Caco-2 (cell line): ENCODE measurements around the gene SKAP1. TPM values are rescaled to one million over a fixed set of nuclear protein-coding genes. Genes with fewer than 3 reads are reported as not detected.

Experiments
- BruUV-seq: library from RNA; stranded (reverse); fragments of 400-500 nt; replicated peaks from 2 replicates; lab custom pipeline; 2021; lab: Mats Ljungman, UMichigan
- CTCF ChIA-PET: fragments of 300-600 bp; sonication (Branson Sonifier 250); formaldehyde crosslinking; loops from one replicate; lab custom pipeline; 2022; ENCODE audit warnings: antibody characterized with exemption; lab: Charles Lee
- POLR2A ChIA-PET: fragments of 300-600 bp; sonication (Branson Sonifier 250); formaldehyde crosslinking; loops from one replicate; lab custom pipeline; 2022; ENCODE audit warnings: antibody characterized with exemption; lab: Charles Lee
- DNase-seq, 2 experiments: peaks; one replicate each; pipeline versions ENCODE4 v3.0.0 to v3.0.0-alpha.2; 2020 to 2022
- H3K27me3 ChIP-seq: replicated peaks from 2 replicates; pipeline ENCODE4 v1.6.0; 2011; ENCODE audit warnings: low read length; ENCODE audit not compliant: control insufficient read depth, insufficient read depth
- H3K36me3 ChIP-seq: 2 replicates; pipeline ENCODE4 v1.5.1; 2011; ENCODE audit warnings: low read length; ENCODE audit not compliant: control insufficient read depth, insufficient read depth
- H3K4me1 ChIP-seq: fragments of 250-450 bp; sonication (Bioruptor Pico); 2 replicates; pipeline ENCODE4 v1.5.1; 2020; ENCODE audit warnings: mild to moderate bottlenecking
- H3K4me3 ChIP-seq: 2 replicates; pipeline ENCODE4 v1.5.1; 2011; ENCODE audit warnings: low read depth, mild to moderate bottlenecking, control low read depth, low read length
- H3K9me3 ChIP-seq: fragments of 250-450 bp; sonication (Bioruptor Pico); 2 replicates; pipeline ENCODE4 v1.5.1; 2020; ENCODE audit warnings: mild to moderate bottlenecking, moderate library complexity
- H3K27ac Mint-ChIP-seq: one replicate; pipeline ENCODE4 v1.8.0; 2022; ENCODE audit warnings: mixed read lengths; ENCODE audit not compliant: unreplicated experiment
- H3K27me3 Mint-ChIP-seq: one replicate; pipeline ENCODE4 v1.8.0; 2022; ENCODE audit warnings: mixed read lengths; ENCODE audit not compliant: insufficient read depth, unreplicated experiment
- H3K36me3 Mint-ChIP-seq: one replicate; pipeline ENCODE4 v1.8.0; 2022; ENCODE audit warnings: mild to moderate bottlenecking, mixed read lengths; ENCODE audit not compliant: insufficient read depth, unreplicated experiment
- H3K4me1 Mint-ChIP-seq: one replicate; pipeline ENCODE4 v1.8.0; 2022; ENCODE audit warnings: low read depth, mixed read lengths; ENCODE audit not compliant: unreplicated experiment
- H3K4me3 Mint-ChIP-seq: one replicate; pipeline ENCODE4 v1.8.0; 2022; ENCODE audit warnings: mild to moderate bottlenecking, moderate library complexity, mixed read lengths; ENCODE audit not compliant: unreplicated experiment
- H3K9me3 Mint-ChIP-seq: one replicate; pipeline ENCODE4 v1.8.0; 2022; ENCODE audit warnings: mixed read lengths; ENCODE audit not compliant: unreplicated experiment
- intact Hi-C: fragments of 100-400 bp; cut with micrococcal nuclease; formaldehyde crosslinking; loops from one replicate; pipeline ENCODE4 v1.10.0; 2022; ENCODE audit not compliant: unreplicated experiment
- total RNA-seq: library from RNA; stranded (reverse); gene quantifications from 2 replicates; pipeline ENCODE4 v1.2.3, GENCODE V29; 2022
- TF ChIP-seq, protein P1 (sequence below), 2 experiments: fragments of 200-600 bp in 1 of 2; IDR thresholded peaks; 1 replicate in 1 of 2; 2 replicates in 1 of 2; pipeline versions ENCODE4 v1.5.1 to v1.8.0; 2011 to 2022; ENCODE audit warnings: antibody characterized with exemption in 1 of 2, control low read depth in 1 of 2, inconsistent platforms in 1 of 2, low read depth in 1 of 2, low read length in 1 of 2, mild to moderate bottlenecking in 1 of 2, moderate library complexity in 1 of 2; ENCODE audit not compliant: insufficient read depth in 1 of 2, severe bottlenecking in 1 of 2, unreplicated experiment in 1 of 2

The SKAP1 gene
- total RNA-seq, 1 experiment from 2014 or later = 0.70 TPM

DNA sequence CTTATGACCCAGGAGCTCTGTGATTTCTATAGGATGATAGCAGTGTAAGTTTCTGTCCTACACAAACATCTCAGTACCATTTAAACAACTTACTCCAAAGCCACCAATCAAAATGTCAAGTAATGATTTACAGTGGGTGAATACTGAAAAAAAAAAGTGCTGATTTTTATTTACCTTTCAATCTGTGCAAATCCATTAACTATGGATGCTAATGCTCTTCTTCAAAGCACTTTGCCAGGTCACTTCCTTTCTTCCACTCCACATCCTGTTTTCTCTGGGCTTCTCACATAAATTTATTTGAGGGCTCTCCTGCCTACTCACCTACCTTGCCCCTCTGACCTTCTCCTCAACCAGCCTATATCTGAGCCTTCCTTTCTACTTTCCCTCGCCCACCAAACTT lies 101.6 kb downstream of the SKAP1 start:
- no peaks in the 10 kb centered on the region for H3K27me3 ChIP-seq
- no peak overlapping the region for H3K4me3 Mint-ChIP-seq
- TF ChIP-seq, protein P1, sequence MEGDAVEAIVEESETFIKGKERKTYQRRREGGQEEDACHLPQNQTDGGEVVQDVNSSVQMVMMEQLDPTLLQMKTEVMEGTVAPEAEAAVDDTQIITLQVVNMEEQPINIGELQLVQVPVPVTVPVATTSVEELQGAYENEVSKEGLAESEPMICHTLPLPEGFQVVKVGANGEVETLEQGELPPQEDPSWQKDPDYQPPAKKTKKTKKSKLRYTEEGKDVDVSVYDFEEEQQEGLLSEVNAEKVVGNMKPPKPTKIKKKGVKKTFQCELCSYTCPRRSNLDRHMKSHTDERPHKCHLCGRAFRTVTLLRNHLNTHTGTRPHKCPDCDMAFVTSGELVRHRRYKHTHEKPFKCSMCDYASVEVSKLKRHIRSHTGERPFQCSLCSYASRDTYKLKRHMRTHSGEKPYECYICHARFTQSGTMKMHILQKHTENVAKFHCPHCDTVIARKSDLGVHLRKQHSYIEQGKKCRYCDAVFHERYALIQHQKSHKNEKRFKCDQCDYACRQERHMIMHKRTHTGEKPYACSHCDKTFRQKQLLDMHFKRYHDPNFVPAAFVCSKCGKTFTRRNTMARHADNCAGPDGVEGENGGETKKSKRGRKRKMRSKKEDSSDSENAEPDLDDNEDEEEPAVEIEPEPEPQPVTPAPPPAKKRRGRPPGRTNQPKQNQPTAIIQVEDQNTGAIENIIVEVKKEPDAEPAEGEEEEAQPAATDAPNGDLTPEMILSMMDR (IDR thresholded peaks at IDR 0.05; ENCODE audit: insufficient read depth in 1 of 2, low read depth in 1 of 2, low read length in 1 of 2, severe bottlenecking in 1 of 2, unreplicated experiment in 1 of 2) = no peak
- no TSS peak for BruUV-seq
- no peak overlapping the region for H3K4me3 ChIP-seq
- H3K36me3 Mint-ChIP-seq = no peaks in the 10 kb centered on the region
- no peaks in the 10 kb centered on the region for H3K4me1 Mint-ChIP-seq
- H3K9me3 ChIP-seq = no peaks in the 10 kb centered on the region
- H3K36me3 ChIP-seq = no peaks in the 10 kb centered on the region
- H3K9me3 Mint-ChIP-seq = no peaks in the 10 kb centered on the region
- ChIA-PET CTCF (interaction anchor here (2.7 kb wide), 1 partner anchor 20 kb away, joined by 7 read pairs; no protein-coding TSS in a partner anchor), POLR2A (no interaction called here)
- H3K27ac Mint-ChIP-seq = no peak overlapping the region
- intact Hi-C loops = no loop called here
- no peak for DNase-seq
- peaks cover 7% of the 10 kb centered on the region for H3K27me3 Mint-ChIP-seq
- no peaks in the 10 kb centered on the region for H3K4me1 ChIP-seq

DNA sequence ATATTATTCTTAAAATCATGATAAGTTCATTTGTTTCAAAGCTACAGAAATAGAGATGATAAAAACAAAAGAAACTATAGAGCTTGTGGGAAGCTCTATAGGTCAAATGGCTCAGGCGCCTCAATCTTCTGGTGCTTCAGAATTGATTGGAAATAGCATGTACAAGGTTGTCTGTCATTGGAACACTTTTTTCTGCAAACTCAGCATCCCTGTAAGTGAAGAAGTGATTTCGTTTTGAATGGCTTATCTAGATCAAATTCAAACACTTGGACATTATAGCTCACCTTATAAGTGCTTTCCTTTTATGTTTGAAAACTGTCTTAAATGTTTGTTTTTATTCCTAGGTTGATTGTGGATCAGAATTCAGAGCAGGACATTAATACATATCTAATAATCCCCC lies 103.7 kb downstream of the SKAP1 start:
- DNase-seq = no peak
- Mint-ChIP-seq H3K4me1 (no peaks in the 10 kb centered on the region), H3K4me3 (no peak overlapping the region), H3K27me3 (peaks cover 14% of the 10 kb centered on the region), H3K9me3 (no peaks in the 10 kb centered on the region), H3K36me3 (no peaks in the 10 kb centered on the region), H3K27ac (no peak overlapping the region)
- CTCF ChIA-PET = interaction anchor here (1.1 kb wide), 1 partner anchor 292 kb away, joined by 3 read pairs; no protein-coding TSS in a partner anchor
- intact Hi-C loops = no loop called here
- POLR2A ChIA-PET = interaction anchor here (0.5 kb wide), 1 partner anchor 278 kb away, joined by 7 read pairs; no protein-coding TSS in a partner anchor
- H3K27me3 ChIP-seq = no peaks in the 10 kb centered on the region
- no peaks in the 10 kb centered on the region for H3K4me1 ChIP-seq
- no peaks in the 10 kb centered on the region for H3K9me3 ChIP-seq
- no TSS peak for BruUV-seq
- H3K4me3 ChIP-seq = no peak overlapping the region
- TF ChIP-seq, protein P1 (IDR thresholded peaks at IDR 0.05; ENCODE audit: insufficient read depth in 1 of 2, low read depth in 1 of 2, low read length in 1 of 2, severe bottlenecking in 1 of 2, unreplicated experiment in 1 of 2) = no peak
- H3K36me3 ChIP-seq = no peaks in the 10 kb centered on the region

DNA sequence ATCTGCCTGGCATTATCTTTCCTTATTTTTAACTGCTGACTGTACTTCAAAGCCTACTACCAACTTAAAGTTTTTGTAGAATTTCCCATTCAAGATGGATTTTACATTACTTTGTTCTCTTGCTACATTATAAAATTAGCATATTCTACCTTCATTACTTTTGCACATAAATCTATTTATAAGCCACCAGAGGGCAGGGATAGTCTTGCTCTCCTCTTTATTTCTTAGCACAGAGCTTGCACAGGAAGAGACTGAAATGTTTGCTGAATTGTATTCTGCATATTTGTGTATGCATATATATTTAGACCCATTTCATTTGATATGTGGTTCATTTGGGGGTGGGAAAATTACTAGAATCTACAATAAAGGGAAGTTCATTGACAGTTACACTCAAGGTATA lies 108.0 kb downstream of the SKAP1 start:
- no TSS peak for BruUV-seq
- peaks cover 11% of the 10 kb centered on the region for H3K27me3 Mint-ChIP-seq

More for the DNA sequence above, 108.0 kb downstream of the SKAP1 start:
- POLR2A ChIA-PET = no interaction called here
- H3K36me3 Mint-ChIP-seq = no peaks in the 10 kb centered on the region
- no peaks in the 10 kb centered on the region for H3K36me3 ChIP-seq
- no peaks in the 10 kb centered on the region for H3K9me3 ChIP-seq
- H3K4me3 ChIP-seq = no peak overlapping the region
- H3K4me3 Mint-ChIP-seq = no peak overlapping the region
- CTCF ChIA-PET = interaction anchor here (0.6 to 2.8 kb wide), 11 partner anchors 14 to 586 kb away, joined by 3 to 9 read pairs (median 3); partner anchors contain the start of gene UBE2Z
- H3K4me1 ChIP-seq = no peaks in the 10 kb centered on the region
- no peaks in the 10 kb centered on the region for H3K9me3 Mint-ChIP-seq
- H3K27me3 ChIP-seq = no peaks in the 10 kb centered on the region
- no peak for DNase-seq
- no peak overlapping the region for H3K27ac Mint-ChIP-seq
- no peaks in the 10 kb centered on the region for H3K4me1 Mint-ChIP-seq
- intact Hi-C loops = no loop called here
- TF ChIP-seq, protein P1 (IDR thresholded peaks at IDR 0.05; ENCODE audit: insufficient read depth in 1 of 2, low read depth in 1 of 2, low read length in 1 of 2, severe bottlenecking in 1 of 2, unreplicated experiment in 1 of 2) = peak; percentile 22 to 41
